Ishikawa (cell line): ENCODE measurements around the gene MEGF6.

Experiments
- CEBPB ChIP-seq: IDR thresholded peaks from 2 replicates; pipeline ENCODE4 v1.6.1; 2012
- CREB1 ChIP-seq: IDR thresholded peaks from 2 replicates; pipeline ENCODE4 v1.6.1; 2012; ENCODE audit warnings: low read depth
- EGR1 ChIP-seq: IDR thresholded peaks from 2 replicates; pipeline ENCODE4 v1.6.1; 2012
- EP300 ChIP-seq: IDR thresholded peaks from 2 replicates; pipeline ENCODE4 v1.6.1; 2012; ENCODE audit warnings: borderline replicate concordance
- NFIC ChIP-seq: IDR thresholded peaks from 2 replicates; pipeline ENCODE4 v1.6.1; 2012
- RAD21 ChIP-seq: IDR thresholded peaks from 2 replicates; pipeline ENCODE4 v1.6.1; 2012; ENCODE audit warnings: low read depth
- TAF1 ChIP-seq: IDR thresholded peaks from 2 replicates; pipeline ENCODE4 v1.6.1; 2012; ENCODE audit warnings: low read depth, mild to moderate bottlenecking
- TCF12 ChIP-seq: IDR thresholded peaks from 2 replicates; pipeline ENCODE4 v1.6.1; 2012; ENCODE audit warnings: low read depth
- TEAD4 ChIP-seq: IDR thresholded peaks from 2 replicates; pipeline ENCODE4 v1.6.1; 2012
- ZBTB7A ChIP-seq: IDR thresholded peaks from 2 replicates; pipeline ENCODE4 v1.6.1; 2012; ENCODE audit warnings: low read depth
- TF ChIP-seq, protein P1 (sequence below): IDR thresholded peaks from 2 replicates; pipeline ENCODE4 v1.6.1; 2012
- TF ChIP-seq, protein P2 (sequence below): IDR thresholded peaks from 2 replicates; pipeline ENCODE4 v1.6.1; 2012
- TF ChIP-seq, protein P3 (sequence below): IDR thresholded peaks from 2 replicates; pipeline ENCODE4 v1.6.1; 2012; ENCODE audit warnings: low read depth, mild to moderate bottlenecking

Gene MEGF6

DNA sequence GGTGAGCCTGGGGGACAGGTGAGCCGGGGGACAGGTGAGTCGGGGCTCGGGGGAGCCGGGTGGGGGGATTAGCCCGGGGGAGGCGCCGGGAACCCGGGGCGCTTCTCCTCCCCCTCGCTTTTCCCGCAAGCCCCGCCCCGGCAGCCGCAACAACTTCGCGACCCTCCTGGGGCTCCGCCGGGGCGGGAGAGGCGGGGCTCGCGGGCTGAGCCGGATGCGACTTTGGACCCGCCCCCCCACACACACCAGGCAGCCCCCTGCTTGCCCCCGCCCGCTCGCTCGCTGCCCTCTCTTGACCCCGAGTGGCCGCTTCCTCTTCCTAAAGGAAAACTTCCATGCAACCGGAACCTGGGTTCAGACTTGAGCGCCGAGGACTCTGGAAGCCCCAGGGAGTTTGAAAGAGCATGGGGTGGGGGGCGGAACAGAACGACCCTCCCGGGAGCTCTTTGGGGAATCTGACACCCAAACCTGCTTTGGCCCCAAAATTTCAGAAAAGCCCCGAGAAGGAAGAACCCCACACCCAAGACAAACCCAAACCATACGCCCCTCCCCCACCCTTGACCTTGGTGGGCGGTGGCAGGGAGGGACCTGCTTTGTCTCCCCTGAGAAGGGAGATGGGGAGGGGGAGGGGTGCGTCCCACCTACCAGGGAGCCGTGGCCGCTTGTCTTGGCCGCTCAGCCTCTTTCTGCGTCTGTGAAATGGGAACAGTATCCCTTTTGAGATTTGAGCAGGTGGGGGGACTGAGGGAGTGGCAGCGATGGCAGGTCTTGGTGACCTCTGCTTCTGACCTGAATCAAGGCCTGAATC lies 156.3 kb downstream of the MEGF6 start:
- TF ChIP-seq, protein P1, sequence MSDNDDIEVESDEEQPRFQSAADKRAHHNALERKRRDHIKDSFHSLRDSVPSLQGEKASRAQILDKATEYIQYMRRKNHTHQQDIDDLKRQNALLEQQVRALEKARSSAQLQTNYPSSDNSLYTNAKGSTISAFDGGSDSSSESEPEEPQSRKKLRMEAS, result no peak
- TF ChIP-seq ZBTB7A, result peak; percentile 35; the same call in 1 of the 2 replicates

DNA sequence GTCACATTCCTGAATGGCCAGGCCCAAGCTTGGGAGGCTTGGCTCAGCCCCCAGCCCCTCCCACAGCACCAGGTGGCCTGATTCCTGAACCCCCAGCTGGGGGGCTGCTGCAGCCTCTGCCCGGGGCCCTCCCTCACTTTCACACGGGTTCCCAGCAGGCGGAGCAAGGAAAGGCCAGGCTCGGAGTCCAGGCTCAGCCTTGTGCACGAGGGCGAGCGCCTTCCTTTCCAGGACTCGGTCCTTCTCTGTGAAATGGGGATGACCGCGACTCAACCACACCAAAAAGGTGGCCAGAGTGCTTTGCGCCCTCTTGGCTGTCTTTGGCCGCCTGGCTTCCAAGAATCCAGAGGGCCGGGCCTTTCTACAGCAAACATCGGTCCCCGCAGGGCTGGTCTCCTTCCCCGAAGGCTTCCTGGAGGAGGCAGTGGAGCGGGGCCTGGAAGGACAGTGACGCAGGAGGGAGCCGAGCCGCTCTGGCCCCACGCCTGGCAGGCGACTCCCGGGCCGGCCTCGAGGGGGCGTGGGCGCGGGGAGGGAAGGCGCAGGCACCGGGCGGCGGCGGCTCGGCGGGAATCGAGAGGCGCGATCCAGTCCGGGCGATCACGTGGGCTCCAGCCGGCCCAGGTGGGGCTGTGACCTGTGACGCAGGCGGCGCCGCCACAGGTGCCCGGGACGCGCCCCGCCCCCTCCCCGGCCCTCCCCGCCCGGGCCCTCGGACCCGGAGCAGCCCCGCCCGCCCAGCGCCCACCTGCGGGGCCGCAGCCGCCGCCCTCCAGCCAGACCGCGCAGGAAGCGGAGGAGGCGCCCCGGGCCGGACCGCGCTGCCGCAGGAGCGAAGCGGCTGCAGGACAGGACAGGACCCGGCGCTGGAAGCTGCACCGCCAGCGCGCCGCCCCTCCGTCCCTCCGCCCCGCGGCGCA lies 157.2 kb downstream of the MEGF6 start, which contains the start of gene ARHGEF16:
ARHGEF16 (plus strand) TSS at position 775 of the 920 bp plus-strand sequence. CDS start 8,420 bp downstream, outside the sequence.
- TF ChIP-seq, protein P2, sequence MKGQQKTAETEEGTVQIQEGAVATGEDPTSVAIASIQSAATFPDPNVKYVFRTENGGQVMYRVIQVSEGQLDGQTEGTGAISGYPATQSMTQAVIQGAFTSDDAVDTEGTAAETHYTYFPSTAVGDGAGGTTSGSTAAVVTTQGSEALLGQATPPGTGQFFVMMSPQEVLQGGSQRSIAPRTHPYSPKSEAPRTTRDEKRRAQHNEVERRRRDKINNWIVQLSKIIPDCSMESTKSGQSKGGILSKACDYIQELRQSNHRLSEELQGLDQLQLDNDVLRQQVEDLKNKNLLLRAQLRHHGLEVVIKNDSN, result peak; percentile 95
- TF ChIP-seq ZBTB7A (0 out of 2 replicates have a peak, but pooled peaks have one; percentile 10), TEAD4 (no peak), NFIC (0 out of 2 replicates have a peak, but pooled peaks have one; percentile 24)
- TF ChIP-seq, protein P1, result peak; percentile 94

DNA sequence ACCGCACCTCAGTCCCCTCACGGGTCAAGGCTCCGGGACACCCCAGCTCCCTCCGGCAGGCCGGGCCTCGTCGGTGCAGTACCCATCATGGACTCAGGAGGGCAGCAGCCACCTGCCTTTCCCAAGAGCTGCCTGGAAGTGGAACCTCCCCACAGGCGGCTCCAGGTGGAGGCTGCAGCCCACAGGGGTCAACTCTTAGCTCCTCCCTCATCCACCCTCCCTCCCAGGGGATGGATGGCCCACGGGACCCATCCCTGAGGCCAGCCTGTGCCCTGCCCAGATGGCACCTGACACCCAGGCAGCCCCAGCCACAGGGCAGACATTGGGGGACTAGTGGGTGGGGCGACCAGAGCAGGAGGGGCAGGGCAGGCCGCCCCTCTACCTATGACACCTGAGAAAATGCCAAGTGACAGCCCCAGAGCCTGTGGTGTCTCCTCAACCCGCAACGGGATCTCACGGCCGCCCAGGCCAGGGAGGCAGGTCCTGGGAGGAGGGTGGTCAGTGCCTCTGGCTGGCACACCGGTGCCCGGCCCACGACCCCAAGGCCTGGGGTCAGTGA lies 158.0 kb downstream of the MEGF6 start:
- no peak for TF ChIP-seq TCF12
- peak; percentile 96 for TF ChIP-seq RAD21

DNA sequence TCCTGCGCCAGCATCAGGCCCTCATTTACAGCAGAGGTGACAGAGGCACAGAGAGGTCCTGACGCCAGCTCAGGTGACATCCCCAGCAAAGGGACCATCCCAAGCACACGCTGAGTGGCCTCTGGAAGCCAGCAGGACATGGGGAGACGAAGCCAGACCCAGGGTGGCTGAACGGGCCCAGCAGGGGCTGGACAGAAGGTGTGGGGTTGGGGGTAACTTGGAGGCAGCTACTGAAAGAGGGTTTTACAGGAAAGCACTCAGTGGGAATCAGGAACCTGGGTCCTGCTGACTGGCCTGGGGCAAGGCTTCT lies 158.5 kb downstream of the MEGF6 start:
- TF ChIP-seq EP300, result no peak

DNA sequence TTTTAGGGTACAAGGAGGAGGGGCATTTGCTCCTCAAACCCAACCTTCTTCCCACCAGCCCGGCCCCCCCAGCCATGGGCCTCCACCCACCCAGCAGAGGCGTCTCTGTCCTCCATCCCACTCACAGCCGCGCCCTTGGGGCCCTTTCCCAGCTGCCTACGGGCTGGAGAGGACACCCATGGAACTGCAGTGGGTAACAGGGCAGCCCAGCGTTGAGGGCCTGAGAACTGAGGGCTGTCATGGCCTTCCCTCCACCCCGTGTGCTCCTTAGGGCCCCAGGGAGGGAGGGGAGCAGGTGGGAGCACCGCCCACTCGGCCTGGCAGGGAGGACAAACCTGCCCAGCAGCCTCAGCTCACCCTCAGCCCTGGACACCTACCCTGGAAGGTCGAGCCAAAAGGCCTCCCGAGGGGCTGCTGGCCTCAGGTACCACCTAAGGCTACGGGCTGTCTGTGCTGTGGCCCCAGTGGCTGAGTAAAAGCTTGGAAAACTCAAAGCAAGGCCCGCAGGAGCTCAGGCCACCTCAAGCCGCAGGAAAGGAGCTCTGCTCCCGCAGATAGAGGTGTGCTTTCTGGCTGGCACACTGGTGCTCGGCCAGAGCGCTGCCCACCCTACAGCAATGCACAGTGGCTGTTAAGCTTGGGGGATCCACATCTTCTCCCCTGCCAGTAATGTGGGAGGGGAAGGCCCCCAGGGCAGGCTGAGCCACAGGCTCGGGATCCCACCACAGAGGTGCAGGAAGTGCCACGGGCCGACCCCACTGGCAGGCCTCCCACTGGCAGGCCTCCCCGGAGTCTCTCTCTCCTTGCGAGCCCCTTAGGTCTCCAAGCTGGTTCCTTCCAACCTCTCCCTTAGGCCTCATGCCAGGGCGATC lies 159.1 kb downstream of the MEGF6 start:
- TF ChIP-seq NFIC, result no peak
- no peak for TF ChIP-seq ZBTB7A
- TF ChIP-seq TAF1, result no peak
- no peak for TF ChIP-seq EGR1
- TF ChIP-seq TEAD4, result no peak
- TF ChIP-seq, protein P3, sequence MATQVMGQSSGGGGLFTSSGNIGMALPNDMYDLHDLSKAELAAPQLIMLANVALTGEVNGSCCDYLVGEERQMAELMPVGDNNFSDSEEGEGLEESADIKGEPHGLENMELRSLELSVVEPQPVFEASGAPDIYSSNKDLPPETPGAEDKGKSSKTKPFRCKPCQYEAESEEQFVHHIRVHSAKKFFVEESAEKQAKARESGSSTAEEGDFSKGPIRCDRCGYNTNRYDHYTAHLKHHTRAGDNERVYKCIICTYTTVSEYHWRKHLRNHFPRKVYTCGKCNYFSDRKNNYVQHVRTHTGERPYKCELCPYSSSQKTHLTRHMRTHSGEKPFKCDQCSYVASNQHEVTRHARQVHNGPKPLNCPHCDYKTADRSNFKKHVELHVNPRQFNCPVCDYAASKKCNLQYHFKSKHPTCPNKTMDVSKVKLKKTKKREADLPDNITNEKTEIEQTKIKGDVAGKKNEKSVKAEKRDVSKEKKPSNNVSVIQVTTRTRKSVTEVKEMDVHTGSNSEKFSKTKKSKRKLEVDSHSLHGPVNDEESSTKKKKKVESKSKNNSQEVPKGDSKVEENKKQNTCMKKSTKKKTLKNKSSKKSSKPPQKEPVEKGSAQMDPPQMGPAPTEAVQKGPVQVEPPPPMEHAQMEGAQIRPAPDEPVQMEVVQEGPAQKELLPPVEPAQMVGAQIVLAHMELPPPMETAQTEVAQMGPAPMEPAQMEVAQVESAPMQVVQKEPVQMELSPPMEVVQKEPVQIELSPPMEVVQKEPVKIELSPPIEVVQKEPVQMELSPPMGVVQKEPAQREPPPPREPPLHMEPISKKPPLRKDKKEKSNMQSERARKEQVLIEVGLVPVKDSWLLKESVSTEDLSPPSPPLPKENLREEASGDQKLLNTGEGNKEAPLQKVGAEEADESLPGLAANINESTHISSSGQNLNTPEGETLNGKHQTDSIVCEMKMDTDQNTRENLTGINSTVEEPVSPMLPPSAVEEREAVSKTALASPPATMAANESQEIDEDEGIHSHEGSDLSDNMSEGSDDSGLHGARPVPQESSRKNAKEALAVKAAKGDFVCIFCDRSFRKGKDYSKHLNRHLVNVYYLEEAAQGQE, result no peak
- TF ChIP-seq, protein P2, result no peak
- no peak for TF ChIP-seq TCF12

DNA sequence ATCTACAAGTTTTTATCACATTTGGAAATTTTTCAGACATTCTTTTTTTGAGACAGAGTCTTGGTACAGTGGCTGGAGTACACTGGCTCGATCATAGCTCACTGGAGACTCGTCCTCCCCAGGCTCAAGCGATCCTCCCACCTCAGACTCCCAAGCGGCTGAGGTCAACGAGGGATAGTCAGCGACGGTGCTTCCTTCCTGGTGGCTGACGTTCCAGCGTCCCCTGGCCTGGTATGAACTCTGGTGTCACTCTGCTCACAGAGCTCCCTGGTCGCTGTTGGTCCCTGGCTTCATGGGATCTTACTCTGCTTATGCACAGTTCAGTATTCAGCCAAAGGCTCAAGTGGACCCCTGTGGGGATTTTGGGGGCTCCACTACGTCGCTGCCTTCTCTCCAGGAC lies 160.3 kb downstream of the MEGF6 start:
- no peak for TF ChIP-seq EGR1
- no peak for TF ChIP-seq CREB1
- no peak for TF ChIP-seq EP300
- no peak for TF ChIP-seq RAD21
- TF ChIP-seq TCF12, result no peak
- no peak for TF ChIP-seq CEBPB
- TF ChIP-seq, protein P1, result no peak

DNA sequence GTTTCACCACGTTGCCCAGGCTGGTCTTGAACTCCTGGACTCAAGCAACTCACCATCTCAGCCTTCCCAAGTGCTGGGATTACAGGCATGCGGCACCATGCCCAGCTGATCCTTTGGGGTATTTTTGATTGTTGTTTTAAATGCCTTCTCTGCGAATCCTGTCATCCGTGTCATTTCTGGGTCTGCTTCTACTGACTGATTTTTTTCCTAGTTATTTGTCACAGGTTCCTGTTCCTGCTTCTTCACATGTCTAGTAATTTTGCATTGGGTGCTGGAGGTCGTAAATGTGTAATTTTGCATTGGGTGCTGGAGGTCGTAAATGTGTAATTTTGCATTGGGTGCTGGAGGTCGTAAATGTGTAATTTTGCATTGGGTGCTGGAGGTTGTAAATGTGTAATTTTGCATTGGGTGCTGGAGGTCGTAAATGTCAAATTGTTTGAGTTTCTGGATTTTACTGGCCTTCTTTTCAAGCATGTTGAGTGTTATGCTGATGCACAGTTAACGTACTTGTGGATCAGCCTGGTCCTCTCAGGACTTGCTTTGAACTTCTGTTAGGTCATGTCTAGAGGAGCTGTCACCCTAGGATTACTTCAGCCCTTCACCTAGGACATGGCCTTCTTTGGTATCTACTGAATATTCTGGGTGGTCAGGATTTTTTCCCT lies 161.0 kb downstream of the MEGF6 start:
- TF ChIP-seq RAD21, result no peak
- no peak for TF ChIP-seq TEAD4
